Stimulated activated CD4-positive, alpha-beta T cell treated with anti-CD3 and anti-CD28 coated beads, Interleukin-15, amount 100 ng/mL, for 1 hour (primary cell): ENCODE results near the gene PSMD1.

Experiments used
- DNase-seq, 2 donors: peaks; one replicate each; pipeline ENCODE4 v3.0.0-alpha.2; 2020; ENCODE audit warnings: low read depth in 1 of 2, low spot score in 1 of 2

The PSMD1 gene

GRCh38 chr2:231034291-231034882, 22.3 kb upstream of the PSMD1 start:
- no peak for DNase-seq

GRCh38 chr2:231036131-231036530, 20.5 kb upstream of the PSMD1 start:
- DNase-seq = no peak

- DNase-seq = no peak
These were observed 20.0 kb upstream of the PSMD1 start for GRCh38 chr2:231036578-231037106.

GRCh38 chr2:231037202-231037730, 19.4 kb upstream of the PSMD1 start, which contains the start of gene C2orf72:
Gene C2orf72, plus strand, starts transcription at chr2:231037523. Its CDS starts 43 bp downstream, at chr2:231037566.
- DNase-seq = no peak

GRCh38 chr2:231037731-231038482, 18.8 kb upstream of the PSMD1 start:
- DNase-seq = no peak

- no peak for DNase-seq
These were observed 18.0 kb upstream of the PSMD1 start for GRCh38 chr2:231038483-231039293.

- DNase-seq = no peak
These were observed 17.4 kb upstream of the PSMD1 start for GRCh38 chr2:231039294-231039664.

GRCh38 chr2:231039821-231040364, 16.8 kb upstream of the PSMD1 start:
- DNase-seq = no peak

GRCh38 chr2:231041061-231041689, 15.5 kb upstream of the PSMD1 start:
- no peak for DNase-seq

GRCh38 chr2:231043796-231044195, 12.9 kb upstream of the PSMD1 start:
- DNase-seq = no peak

- no peak for DNase-seq
These were observed 9.8 kb upstream of the PSMD1 start for GRCh38 chr2:231046916-231047273.

- no peak for DNase-seq
These were observed 9.3 kb upstream of the PSMD1 start for GRCh38 chr2:231047274-231047922.

- DNase-seq = no peak
These were observed 8.4 kb upstream of the PSMD1 start for GRCh38 chr2:231047923-231048915.

- DNase-seq = no peak
These were observed 7.2 kb upstream of the PSMD1 start for GRCh38 chr2:231049286-231050017.

GRCh38 chr2:231050018-231050901, 6.4 kb upstream of the PSMD1 start:
- no peak for DNase-seq

GRCh38 chr2:231051116-231051515, 5.6 kb upstream of the PSMD1 start:
- no peak for DNase-seq
